Measurements from ENCODE around the gene RTN4R. TPM values are rescaled to one million over a fixed set of nuclear protein-coding genes. Genes with fewer than 3 reads are reported as not detected.

The RTN4R gene
- total RNA-seq, 1 donor: 8.9 TPM

Small RNA genes within 50 kb of the gene (small RNA-seq; reads per million reads assigned to genes)
- gene MIR1286: not detected

Other genes with a start within 250 kb of the RTN4R start
- 63.6 TPM for gene TANGO2, start 247.2 kb downstream of the RTN4R start, total RNA-seq
- 29.6 TPM for gene DGCR8, start 188.1 kb downstream of the RTN4R start, total RNA-seq
- gene RANBP1, start 152.2 kb downstream of the RTN4R start, total RNA-seq: 90.5 TPM
- 87.0 TPM for gene TRMT2A, start 151.1 kb downstream of the RTN4R start, total RNA-seq
- gene ZDHHC8, start 136.5 kb downstream of the RTN4R start, total RNA-seq: 29.6 TPM
- 1.6 TPM for gene CCDC188, start 117.3 kb downstream of the RTN4R start, total RNA-seq
- gene DGCR6L, start 51.7 kb upstream of the RTN4R start, total RNA-seq: 52.8 TPM
- gene ZNF74, start 125.8 kb upstream of the RTN4R start, total RNA-seq: 36.9 TPM
- 0.54 TPM for gene SCARF2, start 169.5 kb upstream of the RTN4R start, total RNA-seq
- 33.9 TPM for gene KLHL22, start 227.5 kb upstream of the RTN4R start, total RNA-seq
- 97.8 TPM for gene MED15, start 239.3 kb upstream of the RTN4R start, total RNA-seq

Measured in hematopoietic multipotent progenitor cell (in vitro differentiated cells).